Measurements from ENCODE around the gene FBN3. TPM values are rescaled to one million over a fixed set of nuclear protein-coding genes. Genes with fewer than 3 reads are reported as not detected.

Gene FBN3
- polyA plus RNA-seq, 1 donor (not counting 4 experiments of a cell fraction or from before 2014, with no cell fraction given): not detected

GRCh38 chr19:8022275-8022674 is 127.1 kb downstream of the FBN3 start:
- Histone ChIP-seq H3K27me3 (ENCODE audit: control insufficient read depth, extremely low read depth, insufficient read depth, low read length) (no peaks in the 10 kb centered on the region), H2AFZ (ENCODE audit: control insufficient read depth, low read length) (no peak overlapping the region), H3K4me1 (ENCODE audit: control insufficient read depth, extremely low read depth, insufficient read depth, low read length) (no peaks in the 10 kb centered on the region), H3K9ac (ENCODE audit: control insufficient read depth, extremely low read depth, insufficient read depth, low read length) (no peak overlapping the region), H3K79me2 (ENCODE audit: control insufficient read depth, insufficient read depth, low read length) (no peaks in the 10 kb centered on the region), H4K20me1 (ENCODE audit: control insufficient read depth, extremely low read depth, insufficient read depth, low read length) (no peaks in the 10 kb centered on the region), H3K4me3 (ENCODE audit: control insufficient read depth in 2 of 3, extremely low read depth in 1 of 3, insufficient read depth in 2 of 3, low read depth in 1 of 3, low read length in 3 of 3) (no peak overlapping the region), H3K36me3 (ENCODE audit: control insufficient read depth in 2 of 2, extremely low read depth in 1 of 2, insufficient read depth in 2 of 2, low read length in 2 of 2) (no peaks in the 10 kb centered on the region), H3K27ac (ENCODE audit: control insufficient read depth, insufficient read depth, low read length) (no peak overlapping the region), H3K4me2 (ENCODE audit: control insufficient read depth, extremely low read depth, insufficient read depth, low read depth, low read length) (no peak overlapping the region), H3K9me1 (ENCODE audit: control insufficient read depth, extremely low read depth, insufficient read depth, low read length) (no peaks in the 10 kb centered on the region), H3K9me3 (ENCODE audit: control insufficient read depth, low read depth, low read length) (no peaks in the 10 kb centered on the region)
- no peak for DNase-seq (ENCODE audit: low read depth, low spot score)
- dilution Hi-C loops (cut with MboI; ENCODE audit: extremely low pct_ligation_motif_present, low sequenced_read_pairs): no loop called here
- no peak for FAIRE-seq
- TF ChIP-seq EZH2 (IDR thresholded peaks at IDR 0.05; ENCODE audit: low read length): no peak
- TF ChIP-seq CTCF (optimal IDR thresholded peaks at IDR 0.05 in 1 of 3, IDR thresholded peaks at IDR 0.05 in 1 of 3, conservative IDR thresholded peaks at IDR 0.05 in 1 of 3; ENCODE audit: extremely low read depth in 1 of 3, insufficient read depth in 2 of 3, low read length in 3 of 3): no peak

- H3K9me3 ChIP-seq (ENCODE audit: control insufficient read depth, low read depth, low read length): no peaks in the 10 kb centered on the region
- TF ChIP-seq EZH2 (IDR thresholded peaks at IDR 0.05; ENCODE audit: low read length) (no peak), CTCF (optimal IDR thresholded peaks at IDR 0.05 in 1 of 3, IDR thresholded peaks at IDR 0.05 in 1 of 3, conservative IDR thresholded peaks at IDR 0.05 in 1 of 3; ENCODE audit: extremely low read depth in 1 of 3, insufficient read depth in 2 of 3, low read length in 3 of 3) (no peak)
- H2AFZ ChIP-seq (ENCODE audit: control insufficient read depth, low read length): no peak overlapping the region
- FAIRE-seq (no peak), DNase-seq (ENCODE audit: low read depth, low spot score) (no peak)
- no peak overlapping the region for H3K27ac ChIP-seq (ENCODE audit: control insufficient read depth, insufficient read depth, low read length)
- H3K9ac ChIP-seq (ENCODE audit: control insufficient read depth, extremely low read depth, insufficient read depth, low read length): no peak overlapping the region
- H3K9me1 ChIP-seq (ENCODE audit: control insufficient read depth, extremely low read depth, insufficient read depth, low read length): no peaks in the 10 kb centered on the region
- H3K27me3 ChIP-seq (ENCODE audit: control insufficient read depth, extremely low read depth, insufficient read depth, low read length): no peaks in the 10 kb centered on the region
- H3K36me3 ChIP-seq (ENCODE audit: control insufficient read depth in 2 of 2, extremely low read depth in 1 of 2, insufficient read depth in 2 of 2, low read length in 2 of 2): no peaks in the 10 kb centered on the region
- H3K79me2 ChIP-seq (ENCODE audit: control insufficient read depth, insufficient read depth, low read length): no peaks in the 10 kb centered on the region
- no peak overlapping the region for H3K4me2 ChIP-seq (ENCODE audit: control insufficient read depth, extremely low read depth, insufficient read depth, low read depth, low read length)
- no peak overlapping the region for H3K4me3 ChIP-seq (ENCODE audit: control insufficient read depth in 2 of 3, extremely low read depth in 1 of 3, insufficient read depth in 2 of 3, low read depth in 1 of 3, low read length in 3 of 3)
- H3K4me1 ChIP-seq (ENCODE audit: control insufficient read depth, extremely low read depth, insufficient read depth, low read length): no peaks in the 10 kb centered on the region
- H4K20me1 ChIP-seq (ENCODE audit: control insufficient read depth, extremely low read depth, insufficient read depth, low read length): no peaks in the 10 kb centered on the region
- dilution Hi-C loops (cut with MboI; ENCODE audit: extremely low pct_ligation_motif_present, low sequenced_read_pairs): no loop called here
Measured at GRCh38 chr19:8021374-8021773, 128.0 kb downstream of the FBN3 start.

Measured in keratinocyte (primary cell).